Memory B cell (primary cell): Measurements from ENCODE around the gene KCNJ6.

Source experiments
- ATAC-seq: fragments of 150-1000 bp; cut with Tn5 transposase; 2 replicates; pipeline ENCODE4 v1.10.0; 2021; ENCODE audit warnings: low read depth, mild to moderate bottlenecking, moderate library complexity
- DNase-seq, 2 donors: peaks; one replicate each; pipeline ENCODE4 v3.0.0; 2022; ENCODE audit warnings: low spot score in 2 of 2
- H3K27ac Mint-ChIP-seq: one replicate; pipeline ENCODE4 v1.8.0; 2022; ENCODE audit warnings: mild to moderate bottlenecking, moderate library complexity, mixed read lengths
- H3K27me3 Mint-ChIP-seq: one replicate; pipeline ENCODE4 v1.8.0; 2022; ENCODE audit warnings: mixed read lengths
- H3K36me3 Mint-ChIP-seq: one replicate; pipeline ENCODE4 v1.8.0; 2022; ENCODE audit warnings: mild to moderate bottlenecking, mixed read lengths
- H3K4me1 Mint-ChIP-seq: one replicate; pipeline ENCODE4 v1.8.0; 2022; ENCODE audit warnings: mixed read lengths
- H3K4me3 Mint-ChIP-seq: one replicate; pipeline ENCODE4 v1.8.0; 2022; ENCODE audit warnings: mild to moderate bottlenecking, moderate library complexity, mixed read lengths
- H3K9me3 Mint-ChIP-seq: one replicate; pipeline ENCODE4 v1.8.0; 2022; ENCODE audit warnings: mixed read lengths

KCNJ6 gene

GRCh38 chr21:37639756-37640155, 276.5 kb downstream of the KCNJ6 start:
- peaks cover 23% of the 10 kb centered on the region for H3K27me3 Mint-ChIP-seq
- H3K4me1 Mint-ChIP-seq: peaks cover 8% of the 10 kb centered on the region
- no peaks in the 10 kb centered on the region for H3K36me3 Mint-ChIP-seq
- no peak overlapping the region for H3K27ac Mint-ChIP-seq
- no peak for DNase-seq
- ATAC-seq: no peak
- peaks cover 2% of the 10 kb centered on the region for H3K9me3 Mint-ChIP-seq
- no peak overlapping the region for H3K4me3 Mint-ChIP-seq

DNA sequence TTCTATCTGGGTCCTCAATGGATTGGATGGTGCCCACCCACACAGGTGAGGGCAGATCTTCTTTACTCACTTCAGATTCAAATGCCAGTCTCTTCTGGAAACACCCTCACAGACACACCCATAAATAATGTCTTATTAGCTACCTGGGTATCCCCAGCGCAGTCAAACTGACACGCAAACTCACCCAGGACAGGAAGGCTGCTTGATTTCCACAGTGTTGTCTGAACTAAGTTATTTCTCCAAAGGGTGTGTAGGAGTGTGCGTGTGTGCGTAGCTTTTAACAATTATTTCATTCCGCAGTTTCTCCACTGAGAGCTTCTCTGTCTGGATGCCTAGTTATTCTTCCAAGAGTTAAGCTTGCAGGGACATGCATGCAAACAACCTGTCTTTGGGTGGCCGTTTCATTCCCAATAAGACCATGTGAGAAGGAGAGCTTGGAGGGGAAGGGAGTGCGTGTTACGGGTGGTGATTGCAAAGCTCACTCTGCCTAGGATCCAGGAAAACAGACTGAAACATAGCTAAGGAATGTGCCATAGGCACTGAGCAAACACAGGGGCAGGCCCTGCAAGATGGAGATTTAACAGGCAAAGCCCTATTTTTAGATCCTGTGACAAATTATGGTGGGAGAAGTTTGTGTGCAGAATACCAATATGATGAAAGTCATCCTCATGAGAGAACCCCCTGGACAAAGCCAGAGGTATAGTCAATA, 280.0 kb downstream of the KCNJ6 start:
- H3K4me1 Mint-ChIP-seq: peaks cover 3% of the 10 kb centered on the region
- ATAC-seq: no peak
- no peak for DNase-seq

GRCh38 chr21:37631319-37632117, 284.7 kb downstream of the KCNJ6 start:
- Mint-ChIP-seq H3K4me1 (no peaks in the 10 kb centered on the region), H3K4me3 (no peak overlapping the region), H3K9me3 (peaks cover 4% of the 10 kb centered on the region), H3K27me3 (peaks cover 29% of the 10 kb centered on the region), H3K27ac (no peak overlapping the region), H3K36me3 (no peaks in the 10 kb centered on the region)
- DNase-seq: no peak
- ATAC-seq: peak; percentile 55

More for the DNA sequence above, 280.0 kb downstream of the KCNJ6 start:
- no peak overlapping the region for H3K27ac Mint-ChIP-seq
- H3K36me3 Mint-ChIP-seq: no peaks in the 10 kb centered on the region
- H3K4me3 Mint-ChIP-seq: no peak overlapping the region
- H3K9me3 Mint-ChIP-seq: peaks cover 4% of the 10 kb centered on the region
- H3K27me3 Mint-ChIP-seq: peaks cover 13% of the 10 kb centered on the region

- no peak for DNase-seq
- H3K9me3 Mint-ChIP-seq: peaks cover 4% of the 10 kb centered on the region
- no peak overlapping the region for H3K4me3 Mint-ChIP-seq
- no peaks in the 10 kb centered on the region for H3K36me3 Mint-ChIP-seq
- no peak overlapping the region for H3K27ac Mint-ChIP-seq
- peaks cover 24% of the 10 kb centered on the region for H3K27me3 Mint-ChIP-seq
- no peaks in the 10 kb centered on the region for H3K4me1 Mint-ChIP-seq
- ATAC-seq: no peak
Observed at GRCh38 chr21:37630872-37631271, 285.4 kb downstream of the KCNJ6 start.

DNA sequence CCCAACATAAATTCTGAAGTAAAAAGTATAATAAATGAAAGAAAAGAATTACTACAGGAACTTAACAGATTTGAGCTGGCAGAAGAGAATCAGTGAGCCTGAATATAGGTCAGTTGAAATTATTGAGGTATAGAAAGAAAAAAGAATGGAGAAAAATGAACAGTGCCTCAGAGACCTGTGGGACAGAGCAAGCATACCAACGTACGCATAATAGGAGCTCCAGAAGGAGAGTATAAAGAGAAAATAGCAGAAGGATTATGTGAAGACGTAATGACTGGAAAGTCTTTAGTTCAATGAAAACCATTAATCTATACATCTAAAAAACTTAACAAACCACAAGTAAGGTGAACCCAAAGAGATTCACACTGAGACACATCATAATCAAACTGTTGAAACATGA, 287.9 kb downstream of the KCNJ6 start:
- H3K27me3 Mint-ChIP-seq: peaks cover 25% of the 10 kb centered on the region
- peaks cover 2% of the 10 kb centered on the region for H3K9me3 Mint-ChIP-seq
- no peak for ATAC-seq
- no peak overlapping the region for H3K4me3 Mint-ChIP-seq
- no peaks in the 10 kb centered on the region for H3K36me3 Mint-ChIP-seq
- H3K27ac Mint-ChIP-seq: no peak overlapping the region
- DNase-seq: no peak
- no peaks in the 10 kb centered on the region for H3K4me1 Mint-ChIP-seq

DNA sequence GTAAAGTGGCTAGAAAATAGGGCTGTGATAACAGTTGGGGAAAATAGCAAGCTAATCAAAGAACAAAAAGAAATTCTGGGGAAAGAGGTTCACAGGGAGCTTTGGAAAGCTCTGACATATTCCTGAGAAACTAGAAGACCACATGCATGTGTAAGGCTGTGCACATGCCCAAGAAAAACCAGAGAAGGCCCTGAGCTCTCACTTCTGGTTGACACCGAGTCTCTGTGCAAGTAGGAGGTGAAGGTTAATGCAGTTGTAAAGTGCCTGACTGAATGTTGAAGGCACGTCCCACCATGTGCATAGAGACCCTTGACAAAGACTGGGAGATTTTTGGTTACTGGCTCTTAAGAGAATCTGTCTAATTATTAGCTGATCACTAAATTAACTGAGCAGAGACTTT, 288.7 kb downstream of the KCNJ6 start:
- H3K4me3 Mint-ChIP-seq: no peak overlapping the region
- ATAC-seq (no peak), DNase-seq (no peak)
- no peak overlapping the region for H3K27ac Mint-ChIP-seq
- H3K9me3 Mint-ChIP-seq: peaks cover 2% of the 10 kb centered on the region
- H3K27me3 Mint-ChIP-seq: peaks cover 25% of the 10 kb centered on the region
- H3K4me1 Mint-ChIP-seq: no peaks in the 10 kb centered on the region
- no peaks in the 10 kb centered on the region for H3K36me3 Mint-ChIP-seq

GRCh38 chr21:37627074-37627473, 289.2 kb downstream of the KCNJ6 start:
- Mint-ChIP-seq H3K4me3 (no peak overlapping the region), H3K9me3 (peaks cover 2% of the 10 kb centered on the region), H3K36me3 (no peaks in the 10 kb centered on the region), H3K27ac (no peak overlapping the region), H3K27me3 (peaks cover 25% of the 10 kb centered on the region), H3K4me1 (no peaks in the 10 kb centered on the region)
- no peak for ATAC-seq
- no peak for DNase-seq

DNA sequence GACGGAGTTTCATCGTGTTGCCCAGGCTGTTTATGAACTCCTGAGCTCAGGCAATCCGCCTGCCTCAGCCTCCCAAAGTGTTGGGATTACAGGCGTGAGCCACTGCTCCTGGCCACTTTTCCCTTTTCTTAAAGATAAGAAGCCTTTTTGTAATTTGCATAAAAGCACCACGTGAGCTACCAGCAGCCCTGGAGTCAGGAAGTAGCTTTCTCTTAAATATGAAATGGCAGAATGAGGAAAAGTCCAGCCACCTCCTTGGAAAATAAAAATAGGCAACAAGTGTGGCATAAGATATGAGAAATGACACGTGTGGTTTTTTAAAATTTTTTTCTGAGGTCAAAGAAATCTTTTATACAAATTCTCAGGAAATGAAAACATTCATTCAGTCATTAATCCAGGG, 289.9 kb downstream of the KCNJ6 start:
- peaks cover 2% of the 10 kb centered on the region for H3K9me3 Mint-ChIP-seq
- no peaks in the 10 kb centered on the region for H3K36me3 Mint-ChIP-seq
- H3K4me1 Mint-ChIP-seq: no peaks in the 10 kb centered on the region
- H3K27ac Mint-ChIP-seq: no peak overlapping the region
- H3K4me3 Mint-ChIP-seq: no peak overlapping the region
- no peak for DNase-seq
- ATAC-seq: no peak
- H3K27me3 Mint-ChIP-seq: peaks cover 23% of the 10 kb centered on the region

- no peak for ATAC-seq
- Mint-ChIP-seq H3K4me3 (no peak overlapping the region), H3K9me3 (peaks cover 2% of the 10 kb centered on the region), H3K27me3 (peaks cover 15% of the 10 kb centered on the region), H3K36me3 (no peaks in the 10 kb centered on the region), H3K27ac (no peak overlapping the region), H3K4me1 (no peaks in the 10 kb centered on the region)
- DNase-seq: no peak
Observed at GRCh38 chr21:37623689-37624088, 292.6 kb downstream of the KCNJ6 start.

DNA sequence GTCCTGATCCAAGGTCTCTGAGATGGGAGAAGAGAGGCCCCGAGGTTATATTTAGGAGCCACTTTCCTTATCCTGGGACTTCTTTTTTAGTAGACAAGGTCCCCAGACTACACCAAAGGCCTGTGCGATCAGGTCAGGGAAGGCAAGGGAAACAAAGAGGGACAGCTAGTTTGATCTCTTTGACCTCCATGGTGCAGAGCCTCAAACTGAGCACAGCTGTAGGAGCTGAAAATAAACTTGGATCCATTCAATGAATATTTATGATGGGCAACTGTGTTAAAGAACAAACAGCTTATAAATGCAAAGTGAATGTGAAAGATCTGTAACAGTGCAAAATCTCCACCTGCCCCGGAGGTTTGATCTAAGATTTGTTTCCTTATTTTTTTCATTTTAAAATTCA, 293.1 kb downstream of the KCNJ6 start:
- Mint-ChIP-seq H3K9me3 (no peaks in the 10 kb centered on the region), H3K4me1 (no peaks in the 10 kb centered on the region), H3K27ac (no peak overlapping the region), H3K27me3 (peaks cover 14% of the 10 kb centered on the region), H3K36me3 (no peaks in the 10 kb centered on the region), H3K4me3 (no peak overlapping the region)
- no peak for DNase-seq
- ATAC-seq: no peak

- Mint-ChIP-seq H3K27me3 (peaks cover 15% of the 10 kb centered on the region), H3K27ac (no peak overlapping the region), H3K4me3 (no peak overlapping the region), H3K36me3 (no peaks in the 10 kb centered on the region), H3K4me1 (no peaks in the 10 kb centered on the region), H3K9me3 (no peaks in the 10 kb centered on the region)
- ATAC-seq (no peak), DNase-seq (no peak)
Observed at GRCh38 chr21:37622755-37623154, 293.5 kb downstream of the KCNJ6 start.

DNA sequence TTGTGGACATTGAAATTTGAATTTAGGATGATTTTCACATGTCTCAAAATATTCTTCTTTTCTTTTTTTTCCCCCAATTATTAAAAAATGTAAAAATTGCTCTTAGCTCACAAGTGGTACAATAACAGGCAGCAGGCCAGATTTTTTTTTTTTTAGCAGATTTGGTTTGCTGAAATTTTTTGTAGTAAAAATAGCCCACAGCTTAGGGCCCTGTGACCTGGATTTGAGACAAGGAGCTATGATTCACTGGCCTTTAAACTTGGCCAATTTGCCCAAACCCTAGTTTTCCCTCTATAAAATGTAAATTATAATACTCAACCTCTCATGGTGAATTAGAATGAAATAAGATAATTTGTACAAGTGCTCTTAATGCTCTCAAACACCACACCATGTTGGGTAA, 295.9 kb downstream of the KCNJ6 start:
- H3K36me3 Mint-ChIP-seq: no peaks in the 10 kb centered on the region
- no peak overlapping the region for H3K4me3 Mint-ChIP-seq
- H3K9me3 Mint-ChIP-seq: peaks cover 3% of the 10 kb centered on the region
- no peak for DNase-seq
- H3K27ac Mint-ChIP-seq: no peak overlapping the region
- ATAC-seq: no peak
- H3K27me3 Mint-ChIP-seq: peaks cover 9% of the 10 kb centered on the region
- H3K4me1 Mint-ChIP-seq: no peaks in the 10 kb centered on the region

DNA sequence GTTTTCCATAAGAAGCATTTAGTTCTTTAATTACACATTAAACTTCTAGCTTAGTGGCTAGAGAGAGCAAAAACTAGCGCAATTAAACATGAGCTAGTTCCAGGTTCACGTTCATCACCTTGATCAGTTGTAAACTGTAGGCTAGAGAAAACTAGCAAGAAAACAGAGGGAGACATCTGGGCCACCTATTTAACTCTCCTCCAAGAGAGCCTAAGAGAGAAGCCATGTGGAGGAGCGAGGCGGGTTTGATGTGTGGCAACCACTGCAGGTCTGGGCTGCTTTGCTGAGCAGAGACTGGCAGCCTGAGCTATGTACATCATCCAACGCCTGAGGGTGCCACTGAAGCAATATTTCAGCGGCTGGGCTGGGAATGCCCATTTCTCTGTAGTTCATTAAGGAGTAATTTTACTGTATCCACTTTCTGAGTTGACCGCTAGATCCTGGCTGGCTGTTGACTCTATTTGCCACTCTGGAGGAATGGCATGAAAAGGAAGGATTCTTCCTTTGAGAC, 296.7 kb downstream of the KCNJ6 start:
- Mint-ChIP-seq H3K36me3 (no peaks in the 10 kb centered on the region), H3K4me1 (no peaks in the 10 kb centered on the region), H3K27ac (no peak overlapping the region), H3K4me3 (no peak overlapping the region), H3K27me3 (peaks cover 7% of the 10 kb centered on the region), H3K9me3 (peaks cover 3% of the 10 kb centered on the region)
- DNase-seq (no peak), ATAC-seq (no peak)

- Mint-ChIP-seq H3K27ac (no peak overlapping the region), H3K4me1 (no peaks in the 10 kb centered on the region), H3K4me3 (no peak overlapping the region), H3K27me3 (peaks cover 12% of the 10 kb centered on the region), H3K36me3 (no peaks in the 10 kb centered on the region), H3K9me3 (peaks cover 10% of the 10 kb centered on the region)
- ATAC-seq: no peak
- DNase-seq: no peak
Observed at GRCh38 chr21:37618081-37618480, 298.2 kb downstream of the KCNJ6 start.
